Lung (tissue), 12 donors: Measurements from ENCODE around the gene NKIRAS1. TPM values are rescaled to one million over a fixed set of nuclear protein-coding genes. Genes with fewer than 3 reads are reported as not detected.
A peak's percentile ranks its signal among the peaks of the same experiment; 100 is the strongest.
"Not testable (repeated sequence)": the region's sequence is repeated elsewhere in the genome, so short reads cannot be mapped to it uniquely, and the experiment has no call there.

ENCODE experiments used
- ATAC-seq: fragments of 200-7000 bp; cut with Tn5 transposase; one replicate; pipeline ENCODE4 v1.9.1; 2020; ENCODE audit warnings: moderate number of reproducible peaks; ENCODE audit not compliant: insufficient read depth, low FRiP score
- DNase-seq, 3 donors: peaks; one replicate each; pipeline ENCODE4 v3.0.0-alpha.2; 2013 to 2017
- H3K27ac ChIP-seq, 2 donors: one replicate each; pipeline ENCODE4 v1.5.1; 2013; ENCODE audit warnings: mild to moderate bottlenecking in 2 of 2, moderate library complexity in 2 of 2, control low read depth in 1 of 2, inconsistent platforms in 1 of 2, low read depth in 1 of 2, low read length in 1 of 2
- H3K27me3 ChIP-seq, 3 donors: one replicate each; pipeline ENCODE4 v1.5.1; 2013; ENCODE audit warnings: low read length in 2 of 3; ENCODE audit not compliant: control insufficient read depth in 3 of 3, insufficient read depth in 3 of 3
- H3K36me3 ChIP-seq, 4 donors: one replicate each; pipeline ENCODE4 v1.5.1; 2013; ENCODE audit warnings: low read length in 4 of 4, mild to moderate bottlenecking in 1 of 4, moderate library complexity in 1 of 4; ENCODE audit not compliant: control insufficient read depth in 4 of 4, insufficient read depth in 4 of 4
- H3K4me1 ChIP-seq, 5 donors: one replicate each; pipeline ENCODE4 v1.5.1; 2013; ENCODE audit warnings: low read length in 5 of 5, mild to moderate bottlenecking in 2 of 5, moderate library complexity in 1 of 5; ENCODE audit not compliant: control insufficient read depth in 5 of 5, insufficient read depth in 5 of 5
- H3K4me3 ChIP-seq: one replicate; pipeline ENCODE4 v1.5.1; 2013; ENCODE audit warnings: mild to moderate bottlenecking, control low read depth, moderate library complexity
- H3K9ac ChIP-seq, 2 donors: one replicate each; pipeline ENCODE4 v1.5.1; 2013; ENCODE audit warnings: low read length in 2 of 2, control low read depth in 1 of 2; ENCODE audit not compliant: insufficient read depth in 1 of 2
- H3K9me3 ChIP-seq, 4 donors: one replicate each; pipeline ENCODE4 v1.5.1; 2013; ENCODE audit warnings: low read length in 3 of 4, mild to moderate bottlenecking in 1 of 4, moderate library complexity in 1 of 4; ENCODE audit not compliant: control insufficient read depth in 4 of 4, insufficient read depth in 3 of 4
- WGBS, 2 donors: extraction: QIAGEN DNeasy Blood & Tissue Kit; methylation state at CpG; one replicate each; pipeline ENCODE4 v1.1.7; 2013; 5-methylcytosine and 5-hydroxymethylcytosine counted together
- polyA plus RNA-seq, 2 donors: library from polyadenylated mRNA; stranded (reverse); fragments of 200-250 nt; gene quantifications; one replicate each; pipeline ENCODE4 v1.2.1, GENCODE V29; 2013
- total RNA-seq, 2 donors: library from RNA; depleted of rRNA in 1 of 2; stranded (reverse); fragments of >200 nt in 1 of 2; gene quantifications; one replicate each; pipeline ENCODE4 v1.2.1, GENCODE V29; 2014 to 2021
- TF ChIP-seq, protein P1 (sequence below): IDR thresholded peaks from 2 replicates; pipeline ENCODE4 v1.5.1; 2012; ENCODE audit warnings: mild to moderate bottlenecking; ENCODE audit errors: control extremely low read depth, extremely low read depth
- donor health status: control.
- donor health status: control.
- donor health status: Bipolar disorder and iron deficiency.
- donor health status: healthy.
- donor health status: DM: yes; HTN: yes; CAD: no.

Gene NKIRAS1
- total and polyA plus RNA-seq, 4 donors, result 6.7 to 17.1 (median 9.1) TPM

DNA sequence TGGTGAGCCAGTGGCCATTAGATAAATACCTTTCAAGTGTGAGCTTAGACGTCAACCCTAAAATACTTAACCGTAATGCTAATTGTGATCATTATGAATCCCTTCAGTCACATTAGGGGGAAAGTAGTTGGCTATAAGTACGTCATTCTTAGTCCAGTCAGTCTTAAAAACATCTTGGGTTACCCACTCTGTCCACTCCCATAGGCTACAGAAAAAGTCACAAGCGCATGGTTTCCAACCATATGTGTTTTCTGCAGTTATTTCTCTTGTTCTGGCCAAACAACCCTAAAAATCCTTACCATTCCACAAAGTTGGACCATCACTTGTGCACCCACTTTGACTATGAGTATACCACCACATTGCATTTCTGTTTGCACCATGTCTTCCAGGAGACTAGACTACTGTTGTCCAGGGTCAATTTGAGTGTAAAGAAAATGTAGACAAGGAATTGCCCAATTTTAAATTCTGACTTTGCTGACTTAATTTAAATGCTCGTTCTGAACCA, 3.4 kb upstream of the NKIRAS1 start:
- Histone ChIP-seq H3K36me3 (peaks cover 13 to 25% (median 18%) of the 10 kb centered on the region in 4 donors), H3K9me3 (no peaks in the 10 kb centered on the region), H3K9ac (no peak overlapping the region), H3K27ac (no peak overlapping the region), H3K4me3 (no peak overlapping the region), H3K27me3 (no peaks in the 10 kb centered on the region), H3K4me1 (peaks cover 3 to 34% (median 7%) of the 10 kb centered on the region in 5 donors)
- TF ChIP-seq, protein P1, sequence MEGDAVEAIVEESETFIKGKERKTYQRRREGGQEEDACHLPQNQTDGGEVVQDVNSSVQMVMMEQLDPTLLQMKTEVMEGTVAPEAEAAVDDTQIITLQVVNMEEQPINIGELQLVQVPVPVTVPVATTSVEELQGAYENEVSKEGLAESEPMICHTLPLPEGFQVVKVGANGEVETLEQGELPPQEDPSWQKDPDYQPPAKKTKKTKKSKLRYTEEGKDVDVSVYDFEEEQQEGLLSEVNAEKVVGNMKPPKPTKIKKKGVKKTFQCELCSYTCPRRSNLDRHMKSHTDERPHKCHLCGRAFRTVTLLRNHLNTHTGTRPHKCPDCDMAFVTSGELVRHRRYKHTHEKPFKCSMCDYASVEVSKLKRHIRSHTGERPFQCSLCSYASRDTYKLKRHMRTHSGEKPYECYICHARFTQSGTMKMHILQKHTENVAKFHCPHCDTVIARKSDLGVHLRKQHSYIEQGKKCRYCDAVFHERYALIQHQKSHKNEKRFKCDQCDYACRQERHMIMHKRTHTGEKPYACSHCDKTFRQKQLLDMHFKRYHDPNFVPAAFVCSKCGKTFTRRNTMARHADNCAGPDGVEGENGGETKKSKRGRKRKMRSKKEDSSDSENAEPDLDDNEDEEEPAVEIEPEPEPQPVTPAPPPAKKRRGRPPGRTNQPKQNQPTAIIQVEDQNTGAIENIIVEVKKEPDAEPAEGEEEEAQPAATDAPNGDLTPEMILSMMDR, result no peak
- ATAC-seq (no peak), DNase-seq (no peak)
- WGBS, 2 donors, result 86 to 88% methylated on average over 5 of the region's 5 CpGs

DNA sequence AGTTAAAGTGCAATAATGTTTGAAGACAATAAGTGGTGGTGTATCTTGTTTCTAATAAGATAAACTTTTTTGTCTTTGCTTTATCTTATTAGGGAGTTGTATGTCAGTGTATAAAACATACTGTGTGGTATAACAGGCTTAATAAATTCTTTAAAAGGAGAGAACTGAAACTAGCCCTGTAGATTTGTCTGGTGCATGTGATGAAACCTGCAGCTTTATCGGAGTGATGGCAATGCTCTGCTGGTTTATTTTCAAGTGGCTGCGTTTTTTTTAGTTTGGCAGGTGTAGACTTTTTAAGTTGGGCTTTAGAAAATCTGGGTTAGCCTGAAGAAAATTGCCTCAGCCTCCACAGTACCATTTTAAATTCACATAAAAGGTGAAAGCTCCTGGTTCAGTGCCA, 2.8 kb upstream of the NKIRAS1 start:
- Histone ChIP-seq H3K27me3 (no peaks in the 10 kb centered on the region), H3K9ac (no peak overlapping the region), H3K4me1 (peaks cover 3 to 40% (median 10%) of the 10 kb centered on the region in 5 donors), H3K27ac (no peak overlapping the region), H3K9me3 (no peaks in the 10 kb centered on the region), H3K36me3 (peaks cover 13 to 25% (median 18%) of the 10 kb centered on the region in 4 donors), H3K4me3 (no peak overlapping the region)
- DNase-seq, result no peak
- WGBS, 2 donors, result 51 to 89% methylated on average over 2 of the region's 2 CpGs
- TF ChIP-seq, protein P1, result no peak
- ATAC-seq, result no peak

DNA sequence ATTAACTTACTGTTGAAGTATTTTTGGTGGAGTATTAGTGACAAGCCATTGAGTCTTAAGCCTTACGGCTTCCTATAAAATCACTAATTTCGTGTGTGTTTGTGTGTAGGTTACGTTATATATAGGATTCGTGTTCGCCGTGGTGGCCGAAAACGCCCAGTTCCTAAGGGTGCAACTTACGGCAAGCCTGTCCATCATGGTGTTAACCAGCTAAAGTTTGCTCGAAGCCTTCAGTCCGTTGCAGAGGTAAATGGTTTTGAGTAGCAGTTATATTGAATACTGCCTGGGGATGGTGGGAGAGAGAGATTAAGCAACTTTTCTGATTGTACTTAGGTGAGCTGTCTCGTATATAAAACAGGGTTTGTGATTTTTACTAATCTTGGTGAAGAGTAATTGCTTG, 1.5 kb upstream of the NKIRAS1 start:
- DNase-seq, H3K27ac ChIP-seq, H3K9me3 ChIP-seq, H3K27me3 ChIP-seq, ATAC-seq: not testable (repeated sequence)
- H3K36me3 ChIP-seq, result peaks cover 13 to 25% (median 18%) of the 10 kb centered on the region in 4 donors
- peak overlapping the region; percentile 94 to 97 for H3K9ac ChIP-seq
- WGBS, 2 donors, result 24 to 39% methylated on average over 12 of the region's 12 CpGs
- peak overlapping the region; percentile 31 for H3K4me3 ChIP-seq
- peaks cover 3 to 38% (median 10%) of the 10 kb centered on the region in 5 donors for H3K4me1 ChIP-seq

DNA sequence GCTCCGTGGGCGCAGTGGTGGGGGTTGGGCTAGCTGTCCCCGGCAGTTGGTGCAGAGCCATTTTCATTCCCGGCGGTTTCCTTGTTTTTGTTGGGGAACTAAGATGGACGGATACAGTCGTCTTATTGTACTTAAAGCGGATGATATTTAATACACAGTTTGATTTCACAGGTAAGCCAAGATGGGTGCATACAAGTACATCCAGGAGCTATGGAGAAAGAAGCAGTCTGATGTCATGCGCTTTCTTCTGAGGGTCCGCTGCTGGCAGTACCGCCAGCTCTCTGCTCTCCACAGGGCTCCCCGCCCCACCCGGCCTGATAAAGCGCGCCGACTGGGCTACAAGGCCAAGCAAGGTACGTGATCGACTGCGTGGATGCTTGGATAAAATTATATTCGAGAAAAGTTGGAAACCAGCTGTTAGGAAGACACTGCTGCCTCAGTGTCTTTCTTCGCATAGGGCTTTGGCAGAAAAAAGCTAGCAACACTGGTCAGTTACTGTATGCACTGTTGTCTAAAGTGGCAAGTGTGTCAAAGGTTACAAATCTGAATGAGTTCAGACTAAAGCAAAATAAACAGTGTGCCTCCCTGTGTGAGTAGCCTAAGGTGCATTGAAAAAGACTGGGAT, 1.0 kb upstream of the NKIRAS1 start:
- DNase-seq (peak; percentile 69 to 80 (median 78)), ATAC-seq (peak; percentile 66)
- Histone ChIP-seq H3K36me3 (peaks cover 13 to 25% (median 18%) of the 10 kb centered on the region in 4 donors), H3K4me1 (peaks cover 3 to 37% (median 10%) of the 10 kb centered on the region in 5 donors), H3K4me3 (peak overlapping the region; percentile 89), H3K9ac (peak overlapping the region; percentile 94 to 97), H3K27ac (peak overlapping the region; percentile 93 to 95)
- not testable (repeated sequence) for H3K27me3 ChIP-seq, H3K9me3 ChIP-seq
- 0 to 1% methylated on average over 18 to 19 of the region's 21 CpGs for WGBS, 2 donors
